Non-pigmented ciliary epithelial cell (primary cell): Measurements from ENCODE around the gene HOXA13.

Experiments
- DNase-seq: peaks from one replicate; pipeline ENCODE4 v3.0.0-alpha.2; 2010; ENCODE audit warnings: low read depth

Gene HOXA13

DNA sequence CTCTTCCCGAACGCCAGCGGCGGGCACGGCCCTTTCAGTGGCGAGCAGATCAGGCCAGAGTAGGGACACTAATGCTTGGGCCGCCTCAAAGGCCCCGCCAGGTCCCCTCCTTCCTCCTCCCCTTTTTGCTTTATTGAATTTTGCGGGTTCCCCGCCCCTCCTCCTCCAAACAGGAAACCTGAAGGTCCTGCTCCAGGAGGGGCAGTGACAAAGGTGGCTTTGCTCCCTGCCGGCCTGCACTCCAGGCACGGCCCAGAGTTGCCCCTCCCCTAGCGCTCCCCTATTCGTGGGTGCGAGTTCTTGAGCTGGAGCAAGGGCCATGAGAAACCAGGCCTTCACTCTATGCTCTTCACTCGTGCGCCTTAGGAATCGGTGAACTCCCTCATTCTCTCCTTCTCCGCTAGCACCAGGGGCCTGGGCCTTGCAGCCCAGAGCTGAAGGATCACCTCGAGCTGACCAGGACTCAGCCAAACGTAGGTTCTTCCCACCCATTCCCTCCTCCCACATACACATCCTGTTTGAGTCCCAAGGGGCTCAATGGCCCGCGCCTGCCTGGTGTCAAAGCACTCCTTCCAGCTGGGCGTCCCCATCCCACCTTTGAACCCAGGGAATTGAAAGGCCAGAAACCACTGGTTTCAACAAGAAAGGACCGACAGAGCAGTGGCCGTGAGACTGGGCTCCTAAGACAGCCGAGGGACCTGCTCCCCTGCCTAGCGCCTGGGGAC is 51.7 kb downstream of the HOXA13 start:
- no peak for DNase-seq

DNA sequence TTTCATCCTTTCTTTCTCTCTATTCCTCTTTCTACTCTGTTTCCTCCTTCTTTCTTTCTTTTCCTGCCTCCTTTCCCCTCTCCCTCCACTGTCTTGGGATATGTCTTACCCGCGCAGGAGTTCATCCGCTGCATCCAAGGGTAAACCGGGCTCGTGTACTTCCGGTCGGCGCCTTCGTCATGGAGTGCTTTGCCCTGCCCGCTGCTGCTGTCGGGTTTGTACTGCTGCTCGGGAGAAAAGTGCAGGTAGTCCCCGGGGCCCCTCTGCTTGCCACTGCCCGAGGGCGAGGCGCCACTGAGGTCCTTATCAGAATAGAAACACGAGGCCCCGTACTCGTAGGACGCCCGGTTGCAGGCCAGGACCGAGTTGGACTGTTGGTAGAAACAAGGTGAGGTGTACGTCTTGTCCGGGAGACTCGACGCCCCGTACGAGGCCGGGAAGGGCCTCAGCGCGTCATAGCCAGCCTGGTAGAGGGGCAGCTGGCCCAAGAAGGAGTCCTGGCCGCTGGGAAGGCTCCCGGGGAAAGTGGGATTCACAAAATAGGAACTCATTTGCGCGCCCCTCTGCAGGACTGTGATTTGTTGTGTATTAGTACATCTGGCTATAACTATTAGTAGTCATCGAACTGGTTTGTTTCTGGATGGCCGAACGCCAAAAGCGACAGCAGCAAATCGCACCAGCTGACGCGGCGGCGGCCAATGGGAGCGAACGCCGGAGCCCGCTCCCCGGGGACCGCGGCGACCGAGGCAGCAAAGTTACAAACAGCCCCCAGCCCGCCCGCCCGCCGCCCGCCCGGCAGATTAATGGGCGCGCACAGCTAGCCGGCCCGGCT is 52.5 kb downstream of the HOXA13 start, which contains the start of gene HOXA6:
HOXA6 (minus strand) TSS at position 576 of the 832 bp plus-strand sequence; CDS start at position 551, 25 bp downstream.
- DNase-seq = no peak

DNA sequence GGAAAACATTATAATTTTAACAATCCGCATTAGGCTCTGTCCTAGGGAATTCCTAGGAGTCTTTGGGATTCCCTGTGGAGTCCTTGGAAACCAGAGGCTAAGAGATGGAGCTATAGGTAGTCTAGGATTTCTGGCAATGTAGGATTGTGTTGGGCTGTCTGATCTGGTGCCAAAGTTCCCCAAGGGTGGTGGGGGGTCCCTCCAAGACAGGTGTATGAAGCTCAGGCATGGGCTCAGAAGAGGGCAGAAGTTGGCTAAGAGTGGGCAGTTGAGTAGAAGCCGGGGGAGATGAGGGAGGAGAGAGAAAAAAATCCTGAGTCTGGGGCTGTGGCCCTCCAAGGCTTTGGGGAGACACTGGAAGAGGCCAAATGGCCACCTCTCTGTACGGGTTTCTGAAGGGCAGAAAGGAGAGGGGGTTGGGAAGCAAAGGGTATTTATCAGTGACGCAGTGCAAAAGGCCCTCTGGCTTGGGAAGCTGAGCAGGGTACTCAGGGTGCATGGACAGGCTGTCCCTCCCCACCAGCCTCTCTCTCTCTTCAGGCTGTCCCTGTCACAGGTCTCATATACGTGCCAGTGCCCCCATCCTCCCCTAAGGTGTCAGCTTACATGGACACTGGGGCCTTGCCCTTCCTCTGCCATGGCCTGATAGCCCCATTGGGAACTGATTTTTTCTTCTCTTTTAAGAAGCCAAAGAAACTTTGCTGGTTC is 53.2 kb downstream of the HOXA13 start:
- DNase-seq = no peak

DNA sequence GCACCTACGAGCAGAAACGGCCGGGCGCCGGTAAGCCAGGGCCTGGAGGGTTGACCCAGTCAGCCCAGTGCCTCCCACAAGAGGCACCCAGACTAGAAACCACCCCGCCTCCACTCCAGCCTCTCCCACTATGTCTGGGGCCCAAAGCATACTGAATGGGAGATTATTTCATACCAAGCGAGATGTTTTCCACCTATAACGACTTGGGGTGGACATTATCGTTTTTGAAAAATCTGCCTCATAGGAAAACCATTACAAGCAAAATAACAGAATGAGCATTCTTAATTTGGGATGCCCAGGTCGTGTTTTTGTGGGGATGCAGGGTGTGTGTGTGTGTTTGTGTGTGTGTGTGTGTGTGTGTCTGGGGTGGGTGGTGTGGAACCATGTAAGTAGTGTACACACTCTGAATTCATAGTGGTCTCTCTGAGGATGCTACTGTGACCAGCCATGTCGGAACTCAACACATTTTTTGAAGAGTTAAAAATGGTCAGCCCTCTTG is 53.9 kb downstream of the HOXA13 start:
- DNase-seq = no peak

DNA sequence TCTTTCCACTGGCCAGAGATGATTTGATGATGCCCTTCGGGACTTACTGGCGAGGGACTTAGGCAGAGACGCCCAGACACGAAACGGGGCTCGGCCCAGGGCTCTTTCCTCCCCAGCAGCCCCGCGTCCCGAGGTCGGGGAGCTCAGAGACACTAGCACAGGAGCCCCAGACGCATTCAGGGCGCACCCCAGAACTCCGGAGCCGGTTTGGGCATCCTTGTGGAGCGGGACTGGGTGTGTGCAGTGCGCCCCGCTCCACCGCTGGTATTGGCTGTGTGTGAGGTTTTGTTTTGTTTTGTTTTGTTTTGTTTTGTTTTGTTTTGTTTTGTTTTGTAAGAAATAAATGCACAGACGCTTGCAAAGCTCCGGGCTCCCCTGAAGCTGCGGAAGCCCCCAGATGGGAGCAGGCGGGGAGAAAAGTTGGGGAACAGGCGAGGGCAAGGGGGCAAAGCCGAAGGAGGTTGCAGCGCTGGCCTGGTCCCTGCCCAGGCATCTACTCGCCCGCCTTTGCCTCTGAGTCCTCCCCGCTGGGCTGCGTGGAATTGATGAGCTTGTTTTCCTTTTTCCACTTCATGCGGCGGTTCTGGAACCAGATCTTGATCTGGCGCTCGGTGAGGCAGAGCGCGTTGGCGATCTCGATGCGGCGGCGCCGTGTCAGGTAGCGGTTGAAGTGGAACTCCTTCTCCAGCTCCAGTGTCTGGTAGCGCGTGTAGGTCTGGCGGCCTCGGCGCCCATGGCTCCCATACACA is 54.6 kb downstream of the HOXA13 start:
- DNase-seq = no peak

DNA sequence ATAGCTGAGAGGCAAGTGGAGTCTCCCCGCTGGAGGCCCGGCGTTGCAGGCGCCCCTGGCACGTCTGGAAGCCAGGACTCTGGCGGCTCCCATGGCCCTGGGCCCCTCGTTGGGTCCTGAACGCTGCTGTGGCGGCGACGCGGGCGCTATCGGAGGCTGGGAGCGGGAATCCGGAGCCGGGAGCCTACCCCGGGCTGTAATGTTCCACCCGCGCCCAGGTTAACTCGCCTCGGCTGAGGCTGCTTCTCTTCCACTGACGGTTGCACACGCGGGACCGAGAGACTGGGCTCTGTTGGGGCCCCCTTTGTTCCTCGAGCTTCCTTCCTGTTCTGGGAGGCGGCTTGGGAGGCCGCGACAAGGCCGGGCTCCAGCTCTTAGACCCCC is 55.1 kb downstream of the HOXA13 start:
- no peak for DNase-seq
